MCF 10A (cell line): ENCODE data around the gene ITPRIPL2. TPM values are rescaled to one million over a fixed set of nuclear protein-coding genes. Genes with fewer than 3 reads are reported as not detected.

Experiments used
- BruUV-seq: library from RNA; stranded (reverse); fragments of 400-500 nt; replicated peaks from 2 replicates; lab custom pipeline; 2021; lab: Mats Ljungman, UMichigan
- CTCF ChIA-PET: fragments of 300-600 bp; sonication (Branson Sonifier 250); formaldehyde crosslinking; extraction: SDS; loops from one replicate; lab custom pipeline; 2021; ENCODE audit warnings: antibody characterized with exemption, inconsistent platforms; lab: Yijun Ruan, JAX
- POLR2A ChIA-PET: fragments of 300-600, 350-650 bp; sonication (Branson Sonifier 250); formaldehyde crosslinking; extraction: SDS; loops from one replicate; lab custom pipeline; 2020; ENCODE audit warnings: antibody characterized with exemption, inconsistent platforms; lab: Yijun Ruan, JAX
- DNase-seq: peaks from one replicate; pipeline ENCODE4 v3.0.0-alpha.2; 2018; ENCODE audit not compliant: unreplicated experiment
- H3K27ac Mint-ChIP-seq: one replicate; pipeline ENCODE4 v1.8.0; 2022; ENCODE audit warnings: mild to moderate bottlenecking, low read depth, mixed read lengths; ENCODE audit not compliant: unreplicated experiment
- H3K27me3 Mint-ChIP-seq: one replicate; pipeline ENCODE4 v1.8.0; 2022; ENCODE audit warnings: mixed read lengths; ENCODE audit not compliant: insufficient read depth, unreplicated experiment
- H3K36me3 Mint-ChIP-seq: one replicate; pipeline ENCODE4 v1.8.0; 2022; ENCODE audit warnings: mild to moderate bottlenecking, moderate library complexity, mixed read lengths; ENCODE audit not compliant: insufficient read depth, unreplicated experiment
- H3K4me1 Mint-ChIP-seq: one replicate; pipeline ENCODE4 v1.8.0; 2022; ENCODE audit warnings: mixed read lengths; ENCODE audit not compliant: insufficient read depth, unreplicated experiment
- H3K4me3 Mint-ChIP-seq: one replicate; pipeline ENCODE4 v1.8.0; 2022; ENCODE audit warnings: mild to moderate bottlenecking, moderate library complexity, mixed read lengths; ENCODE audit not compliant: unreplicated experiment
- H3K9me3 Mint-ChIP-seq: one replicate; pipeline ENCODE4 v1.8.0; 2022; ENCODE audit warnings: mixed read lengths; ENCODE audit not compliant: unreplicated experiment
- CTCF ChIP-seq: fragments of 200-600 bp; IDR thresholded peaks from one replicate; pipeline ENCODE4 v1.8.0; 2022; ENCODE audit warnings: antibody characterized with exemption, mild to moderate bottlenecking; ENCODE audit not compliant: unreplicated experiment
- intact Hi-C: fragments of 100-400 bp; cut with micrococcal nuclease; formaldehyde crosslinking; loops from 2 replicates; pipeline ENCODE4 v1.14.1; 2022
- total RNA-seq: library from RNA; stranded (reverse); gene quantifications from 2 replicates; pipeline ENCODE4 v1.2.3, GENCODE V29; 2022

Gene ITPRIPL2
- total RNA-seq, 1 experiment from 2014 or later = 49.3 TPM

GRCh38 chr16:19092653-19093410 lies 20.9 kb upstream of the ITPRIPL2 start:
- Mint-ChIP-seq H3K9me3 (no peaks in the 10 kb centered on the region), H3K4me1 (peaks cover 23% of the 10 kb centered on the region), H3K4me3 (no peak overlapping the region), H3K27ac (peak overlapping the region; percentile 4), H3K27me3 (no peaks in the 10 kb centered on the region), H3K36me3 (no peaks in the 10 kb centered on the region)
- intact Hi-C loops = no loop called here
- DNase-seq = no peak
- CTCF ChIA-PET = interaction anchor here (0.8 to 1.2 kb wide), 2 partner anchors 23 to 87 kb away, joined by 3 to 4 read pairs; no protein-coding TSS in a partner anchor
- BruUV-seq = no TSS peak
- POLR2A ChIA-PET = interaction anchor here (1.1 kb wide), 1 partner anchor 26 kb away, joined by 3 read pairs; no protein-coding TSS in a partner anchor
- TF ChIP-seq CTCF = no peak

GRCh38 chr16:19093631-19094541 lies 19.9 kb upstream of the ITPRIPL2 start:
- CTCF ChIA-PET = interaction anchor here (0.5 to 1.7 kb wide), 12 partner anchors 8 to 409 kb away, joined by 3 to 12 read pairs (median 4); no protein-coding TSS in a partner anchor

GRCh38 chr16:19094542-19095365 lies 19.0 kb upstream of the ITPRIPL2 start:
- Mint-ChIP-seq H3K36me3 (no peaks in the 10 kb centered on the region), H3K27me3 (no peaks in the 10 kb centered on the region), H3K27ac (no peak overlapping the region), H3K4me3 (no peak overlapping the region), H3K4me1 (peaks cover 23% of the 10 kb centered on the region), H3K9me3 (no peaks in the 10 kb centered on the region)
- TF ChIP-seq CTCF = no peak
- ChIA-PET CTCF (interaction anchor here (0.5 to 1.7 kb wide), 11 partner anchors 8 to 408 kb away, joined by 3 to 12 read pairs (median 4); no protein-coding TSS in a partner anchor), POLR2A (interaction anchor here (0.6 to 2.0 kb wide), 5 partner anchors 8 to 138 kb away, joined by 3 to 7 read pairs (median 4); partner anchors contain the start of gene ITPRIPL2)
- intact Hi-C loops = no loop called here
- no TSS peak for BruUV-seq
- peak; percentile 67 for DNase-seq

More at GRCh38 chr16:19093631-19094541, 19.9 kb upstream of the ITPRIPL2 start:
- intact Hi-C loops = no loop called here
- no peak for TF ChIP-seq CTCF
- no peak for DNase-seq
- no peak overlapping the region for H3K27ac Mint-ChIP-seq
- H3K9me3 Mint-ChIP-seq = no peaks in the 10 kb centered on the region
- no TSS peak for BruUV-seq
- peaks cover 23% of the 10 kb centered on the region for H3K4me1 Mint-ChIP-seq
- H3K27me3 Mint-ChIP-seq = no peaks in the 10 kb centered on the region
- H3K36me3 Mint-ChIP-seq = no peaks in the 10 kb centered on the region
- H3K4me3 Mint-ChIP-seq = no peak overlapping the region
- POLR2A ChIA-PET = interaction anchor here (1.1 to 2.0 kb wide), 3 partner anchors 11 to 25 kb away, joined by 3 to 7 read pairs (median 6); no protein-coding TSS in a partner anchor
